Hematopoietic multipotent progenitor cell treated with erythropoietin and hydrocortisone succinate and interleukin-3 and kit ligand, for 17 days (in vitro differentiated cells): ENCODE measurements around the gene KDELR1.
"Not testable (repeated sequence)": the region's sequence is repeated elsewhere in the genome, so short reads cannot be mapped to it uniquely, and the experiment has no call there.

Source experiments
- DNase-seq: peaks from one replicate; pipeline ENCODE4 v3.0.0-alpha.2; 2015; ENCODE audit warnings: low spot score

Gene KDELR1

GRCh38 chr19:48397263-48398101 lies 6.1 kb upstream of the KDELR1 start:
- no peak for DNase-seq

GRCh38 chr19:48396824-48397176 lies 5.4 kb upstream of the KDELR1 start:
- no peak for DNase-seq

GRCh38 chr19:48396016-48396823 lies 4.9 kb upstream of the KDELR1 start:
- no peak for DNase-seq

- DNase-seq: no peak
Observed at GRCh38 chr19:48395499-48395898, 4.1 kb upstream of the KDELR1 start.

GRCh38 chr19:48395170-48395455 lies 3.8 kb upstream of the KDELR1 start:
- DNase-seq: no peak

GRCh38 chr19:48394331-48395169 lies 3.2 kb upstream of the KDELR1 start:
- no peak for DNase-seq

GRCh38 chr19:48393559-48394330 lies 2.4 kb upstream of the KDELR1 start, which contains the start of gene GRIN2D:
Gene GRIN2D (plus strand): TSS chr19:48393668. CDS start chr19:48398393, 4,725 bp downstream.
- no peak for DNase-seq

- DNase-seq: no peak
Observed at GRCh38 chr19:48392860-48393558, 1.7 kb upstream of the KDELR1 start.

- not testable (repeated sequence) for DNase-seq
Observed at GRCh38 chr19:48392006-48392344, 624 bp upstream of the KDELR1 start.

- DNase-seq: peak; percentile 71
Observed at GRCh38 chr19:48390188-48391099, 907 bp downstream of the KDELR1 start.

GRCh38 chr19:48386981-48387380 lies 4.4 kb downstream of the KDELR1 start:
- DNase-seq: no peak

GRCh38 chr19:48385461-48386087 lies 5.8 kb downstream of the KDELR1 start:
- DNase-seq: no peak

- DNase-seq: no peak
Observed at GRCh38 chr19:48382286-48382685, 9.1 kb downstream of the KDELR1 start.

- DNase-seq: no peak
Observed at GRCh38 chr19:48381178-48381950, 10.0 kb downstream of the KDELR1 start.

- DNase-seq: no peak
Observed at GRCh38 chr19:48379058-48379457, 12.3 kb downstream of the KDELR1 start.

GRCh38 chr19:48378194-48378570 lies 13.2 kb downstream of the KDELR1 start:
- DNase-seq: no peak

GRCh38 chr19:48373567-48373966 lies 17.8 kb downstream of the KDELR1 start:
- DNase-seq: no peak

GRCh38 chr19:48372904-48373303 lies 18.4 kb downstream of the KDELR1 start:
- no peak for DNase-seq

- not testable (repeated sequence) for DNase-seq
Observed at GRCh38 chr19:48371771-48372170, 19.6 kb downstream of the KDELR1 start.
